KMS-11 (cell line): ENCODE data around the gene CELA2B.
"Not testable (repeated sequence)": the region's sequence is repeated elsewhere in the genome, so short reads cannot be mapped to it uniquely, and the experiment has no call there.

Experiments used
- H2AFZ ChIP-seq: fragments of 200-600 bp; sonication (generic); 2 replicates; pipeline ENCODE4 v1.6.1; 2016; ENCODE audit warnings: antibody characterized with exemption, mixed run types, low read depth
- H3K27ac ChIP-seq: fragments of 200-600 bp; sonication (generic); 2 replicates; pipeline ENCODE4 v1.6.1; 2016; ENCODE audit warnings: mild to moderate bottlenecking, mixed run types
- H3K27me3 ChIP-seq: fragments of 200-600 bp; sonication (generic); 2 replicates; pipeline ENCODE4 v1.6.1; 2017; ENCODE audit warnings: mild to moderate bottlenecking, low read depth, mixed run types, moderate library complexity; ENCODE audit not compliant: insufficient read depth
- H3K36me3 ChIP-seq: fragments of 200-600 bp; sonication (generic); 2 replicates; pipeline ENCODE4 v1.6.1; 2017; ENCODE audit warnings: mild to moderate bottlenecking, mixed run types; ENCODE audit not compliant: insufficient read depth
- H3K4me1 ChIP-seq: fragments of 200-600 bp; sonication (generic); 2 replicates; pipeline ENCODE4 v1.6.1; 2016; ENCODE audit warnings: mild to moderate bottlenecking, low read depth, mixed run types; ENCODE audit not compliant: poor library complexity, severe bottlenecking
- H3K4me2 ChIP-seq: fragments of 200-600 bp; sonication (generic); 2 replicates; pipeline ENCODE4 v1.7.0; 2016; ENCODE audit warnings: mild to moderate bottlenecking, mixed run types
- H3K4me3 ChIP-seq: fragments of 200-600 bp; sonication (generic); IDR thresholded peaks from 2 replicates; pipeline ENCODE4 v1.6.1; 2017; ENCODE audit warnings: low read depth, low read length, mixed read lengths; ENCODE audit not compliant: insufficient read depth
- H3K79me2 ChIP-seq: fragments of 200-600 bp; sonication (generic); 2 replicates; pipeline ENCODE4 v1.6.1; 2016; ENCODE audit warnings: low read depth, mixed run types; ENCODE audit not compliant: insufficient read depth
- H3K9ac ChIP-seq: fragments of 200-600 bp; sonication (generic); 2 replicates; pipeline ENCODE4 v1.6.1; 2016; ENCODE audit warnings: mild to moderate bottlenecking, mixed run types
- H4K20me1 ChIP-seq: fragments of 200-600 bp; sonication (generic); 2 replicates; pipeline ENCODE4 v1.6.1; 2016; ENCODE audit warnings: mild to moderate bottlenecking, mixed run types; ENCODE audit not compliant: insufficient read depth
- TF ChIP-seq, protein P1 (sequence below): fragments of 200-600 bp; sonication (generic); conservative IDR thresholded peaks from 2 replicates; pipeline ENCODE4 v1.6.1; 2017; ENCODE audit warnings: low read depth, mild to moderate bottlenecking, antibody characterized with exemption, low read length, moderate library complexity, mixed read lengths

The CELA2B gene

DNA sequence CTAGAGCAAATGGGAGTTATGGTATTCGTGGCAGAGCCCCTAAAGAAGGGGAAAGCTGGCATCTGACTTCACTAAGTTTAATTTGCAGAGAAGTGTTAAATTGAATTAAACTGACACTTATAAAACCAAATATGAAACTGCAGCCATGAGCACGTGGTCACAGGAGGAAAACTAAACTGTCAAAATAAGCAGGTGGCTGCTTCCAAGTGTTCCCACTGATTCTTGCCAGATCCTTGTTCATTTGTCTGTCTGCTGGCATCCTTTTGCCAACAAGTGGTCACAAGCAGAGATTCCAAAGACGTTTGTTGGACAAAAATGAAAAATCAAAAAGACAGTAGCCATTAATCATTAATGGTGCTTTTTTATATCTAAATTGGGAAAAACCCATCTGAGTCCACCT lies 6.5 kb upstream of the CELA2B start:
- TF ChIP-seq, protein P1, sequence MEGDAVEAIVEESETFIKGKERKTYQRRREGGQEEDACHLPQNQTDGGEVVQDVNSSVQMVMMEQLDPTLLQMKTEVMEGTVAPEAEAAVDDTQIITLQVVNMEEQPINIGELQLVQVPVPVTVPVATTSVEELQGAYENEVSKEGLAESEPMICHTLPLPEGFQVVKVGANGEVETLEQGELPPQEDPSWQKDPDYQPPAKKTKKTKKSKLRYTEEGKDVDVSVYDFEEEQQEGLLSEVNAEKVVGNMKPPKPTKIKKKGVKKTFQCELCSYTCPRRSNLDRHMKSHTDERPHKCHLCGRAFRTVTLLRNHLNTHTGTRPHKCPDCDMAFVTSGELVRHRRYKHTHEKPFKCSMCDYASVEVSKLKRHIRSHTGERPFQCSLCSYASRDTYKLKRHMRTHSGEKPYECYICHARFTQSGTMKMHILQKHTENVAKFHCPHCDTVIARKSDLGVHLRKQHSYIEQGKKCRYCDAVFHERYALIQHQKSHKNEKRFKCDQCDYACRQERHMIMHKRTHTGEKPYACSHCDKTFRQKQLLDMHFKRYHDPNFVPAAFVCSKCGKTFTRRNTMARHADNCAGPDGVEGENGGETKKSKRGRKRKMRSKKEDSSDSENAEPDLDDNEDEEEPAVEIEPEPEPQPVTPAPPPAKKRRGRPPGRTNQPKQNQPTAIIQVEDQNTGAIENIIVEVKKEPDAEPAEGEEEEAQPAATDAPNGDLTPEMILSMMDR: no peak
- Histone ChIP-seq H3K9ac (no peak overlapping the region), H3K27me3 (no peaks in the 10 kb centered on the region), H2AFZ (no peak overlapping the region), H3K36me3 (no peaks in the 10 kb centered on the region), H3K79me2 (no peaks in the 10 kb centered on the region), H3K4me1 (no peaks in the 10 kb centered on the region), H3K4me2 (no peak overlapping the region), H3K27ac (no peak overlapping the region), H3K4me3 (no peak overlapping the region), H4K20me1 (no peaks in the 10 kb centered on the region)

DNA sequence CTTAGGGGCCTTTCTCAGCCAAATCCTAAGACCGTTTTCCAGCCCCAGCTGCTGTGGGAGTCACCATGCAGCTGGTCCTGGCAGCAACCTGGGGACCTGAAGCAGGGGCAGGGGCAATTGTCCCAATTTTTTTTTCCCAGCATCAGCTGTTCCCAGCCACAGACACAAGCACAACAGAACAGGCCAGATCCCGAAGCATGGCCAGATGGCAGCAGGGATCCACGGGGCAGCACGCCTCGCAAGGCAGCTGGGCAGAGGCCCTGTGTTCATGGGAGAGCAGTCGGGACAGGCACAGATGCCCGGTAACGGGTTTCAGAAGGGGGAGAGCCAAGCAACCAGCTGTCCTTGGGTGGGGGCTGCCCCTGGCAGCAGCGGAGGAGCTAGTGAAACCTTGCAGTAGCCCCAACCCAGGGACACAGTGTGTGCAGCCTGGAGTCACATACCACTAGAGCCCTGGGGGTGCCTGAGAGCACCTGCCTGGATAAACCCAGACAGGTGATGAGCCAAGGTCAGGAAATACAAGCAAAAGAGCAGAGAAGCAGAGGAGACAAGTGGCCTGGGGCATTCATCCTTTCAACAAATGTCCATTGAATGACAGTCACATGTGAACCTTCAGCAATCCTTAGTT lies 6.0 kb upstream of the CELA2B start:
- not testable (repeated sequence) for H4K20me1 ChIP-seq, H3K27me3 ChIP-seq, H3K4me3 ChIP-seq, H3K79me2 ChIP-seq, H3K36me3 ChIP-seq, H3K27ac ChIP-seq, H3K4me2 ChIP-seq, H3K9ac ChIP-seq, H3K4me1 ChIP-seq, H2AFZ ChIP-seq

DNA sequence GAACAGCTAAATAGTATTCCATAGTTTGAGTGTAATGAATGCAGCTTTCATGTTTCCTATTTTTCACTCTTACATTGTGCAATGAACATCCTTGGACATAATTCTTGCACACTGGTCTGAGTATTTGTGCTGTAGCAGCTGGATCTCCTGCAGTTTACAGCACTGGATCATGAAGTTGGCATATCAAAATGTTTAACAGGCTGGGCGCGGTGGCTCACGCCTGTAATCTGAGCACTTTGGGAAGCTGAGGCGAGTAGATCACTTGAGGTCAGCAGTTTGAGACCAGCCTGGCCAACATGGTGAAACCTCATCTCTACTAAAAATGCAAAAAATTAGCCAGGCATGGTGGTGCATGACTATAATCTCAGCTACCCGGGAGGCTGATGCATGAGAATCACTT lies 4.8 kb upstream of the CELA2B start:
- H3K27me3 ChIP-seq, H3K27ac ChIP-seq, H3K4me2 ChIP-seq, H4K20me1 ChIP-seq, H3K4me1 ChIP-seq, H3K4me3 ChIP-seq, H3K36me3 ChIP-seq, H2AFZ ChIP-seq, H3K79me2 ChIP-seq, H3K9ac ChIP-seq: not testable (repeated sequence)

DNA sequence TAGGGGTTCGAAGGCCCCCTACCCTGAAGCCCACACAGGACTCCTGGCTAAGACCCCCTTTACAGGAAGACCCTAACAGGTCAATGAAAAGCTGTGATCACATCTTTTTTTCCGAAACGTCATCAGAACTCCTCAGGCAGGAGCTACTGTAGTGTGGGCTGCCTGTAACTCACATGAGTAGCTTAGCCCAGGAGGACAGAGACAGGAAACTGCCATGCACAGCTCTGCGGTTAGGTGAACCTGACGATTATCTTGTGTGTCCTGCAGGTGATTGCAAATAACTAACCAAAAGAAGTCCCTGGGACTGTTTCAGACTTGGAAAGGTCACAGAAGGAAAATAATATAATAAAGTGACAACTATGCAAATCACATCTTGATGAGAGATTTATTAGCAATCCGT lies 4.2 kb upstream of the CELA2B start:
- not testable (repeated sequence) for H3K4me3 ChIP-seq, H4K20me1 ChIP-seq, H3K9ac ChIP-seq

DNA sequence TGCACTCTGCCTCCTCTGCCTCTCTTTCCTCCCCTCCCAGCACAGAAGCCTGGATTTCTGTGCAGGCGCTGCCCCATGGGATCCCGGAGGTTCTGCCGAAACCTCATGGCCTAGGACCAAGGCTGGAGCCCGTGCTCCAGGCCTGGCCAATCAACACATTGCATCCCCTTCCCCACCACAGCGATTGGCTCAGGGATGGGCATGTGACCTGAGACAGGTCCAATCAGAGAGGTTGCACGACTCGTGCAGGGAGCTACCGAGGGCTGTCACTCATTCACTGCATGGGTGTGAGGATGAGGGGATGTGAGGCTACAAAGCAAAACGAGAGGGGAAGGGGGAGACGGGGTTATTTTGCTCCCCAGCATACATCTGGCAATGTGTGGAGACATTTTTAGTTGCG lies 3.3 kb upstream of the CELA2B start:
- H3K27ac ChIP-seq: no peak overlapping the region
- H3K27me3 ChIP-seq: no peaks in the 10 kb centered on the region
- TF ChIP-seq, protein P1: no peak
- no peak overlapping the region for H2AFZ ChIP-seq
- H3K79me2 ChIP-seq: no peaks in the 10 kb centered on the region
- no peak overlapping the region for H3K9ac ChIP-seq
- H4K20me1 ChIP-seq: no peaks in the 10 kb centered on the region
- H3K4me1 ChIP-seq: no peaks in the 10 kb centered on the region
- H3K4me2 ChIP-seq: no peak overlapping the region
- no peaks in the 10 kb centered on the region for H3K36me3 ChIP-seq
- H3K4me3 ChIP-seq: no peak overlapping the region

More for the DNA sequence above, 4.2 kb upstream of the CELA2B start:
- H3K4me1 ChIP-seq, H3K27me3 ChIP-seq, H3K79me2 ChIP-seq, H2AFZ ChIP-seq, H3K27ac ChIP-seq, H3K36me3 ChIP-seq, H3K4me2 ChIP-seq: not testable (repeated sequence)

DNA sequence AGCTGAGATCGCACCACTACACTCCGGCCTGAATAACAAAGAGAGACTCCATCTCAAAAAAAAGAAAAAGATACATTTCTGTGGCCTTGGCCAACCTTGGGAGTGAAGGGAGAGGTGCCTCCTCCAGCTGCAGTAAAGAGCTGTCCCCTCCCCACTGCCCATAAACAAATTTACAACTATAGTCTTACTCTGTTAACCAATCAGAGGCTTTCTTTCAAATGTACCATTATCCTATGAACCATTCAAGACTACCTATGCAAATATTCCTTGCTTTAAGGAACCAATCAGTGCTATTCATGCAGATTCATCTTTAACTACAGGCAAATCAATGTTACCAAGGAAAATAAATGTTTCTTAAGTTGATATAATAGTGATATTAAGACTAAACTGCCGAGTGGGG lies 1.0 kb downstream of the CELA2B start:
- no peak overlapping the region for H3K4me2 ChIP-seq
- no peaks in the 10 kb centered on the region for H3K79me2 ChIP-seq
- TF ChIP-seq, protein P1: no peak
- H3K27me3 ChIP-seq: no peaks in the 10 kb centered on the region
- H3K36me3 ChIP-seq: no peaks in the 10 kb centered on the region
- no peaks in the 10 kb centered on the region for H3K4me1 ChIP-seq
- no peak overlapping the region for H3K9ac ChIP-seq
- H3K27ac ChIP-seq: no peak overlapping the region
- no peak overlapping the region for H3K4me3 ChIP-seq
- no peak overlapping the region for H2AFZ ChIP-seq
- no peaks in the 10 kb centered on the region for H4K20me1 ChIP-seq
